ENCODE data around the gene FOXP3.

- TF ChIP-seq CTCF (conservative IDR thresholded peaks at IDR 0.05 in 1 of 2, IDR thresholded peaks at IDR 0.05 in 1 of 2; ENCODE audit: low read depth in 1 of 2, low read length in 2 of 2) (no peak), EZH2 (IDR thresholded peaks at IDR 0.05; ENCODE audit: low read length, missing control alignments) (no peak)
Observed at GRCh38 chrX:49251325-49251724, 13.2 kb downstream of the FOXP3 start.
